H9 (cell line): ENCODE measurements around the gene ITPA. TPM values are rescaled to one million over a fixed set of nuclear protein-coding genes. Genes with fewer than 3 reads are reported as not detected.

Source experiments
- DNase-seq: peaks from one replicate; pipeline ENCODE4 v3.0.0-alpha.2; 2017
- H2AFZ ChIP-seq: one replicate; pipeline ENCODE4 v1.6.1; 2013; ENCODE audit warnings: mild to moderate bottlenecking, low read length, control low read depth, moderate library complexity
- H2AK5ac ChIP-seq: 2 replicates; pipeline ENCODE4 v1.6.1; 2013; ENCODE audit warnings: low read length, control low read depth, mixed read lengths; ENCODE audit not compliant: insufficient read length
- H2BK120ac ChIP-seq: one replicate; pipeline ENCODE4 v1.6.1; 2013; ENCODE audit warnings: low read depth, mild to moderate bottlenecking, low read length, control low read depth, inconsistent platforms; ENCODE audit not compliant: poor library complexity, severe bottlenecking
- H2BK12ac ChIP-seq: 2 replicates; pipeline ENCODE4 v1.6.1; 2013; ENCODE audit warnings: low read length, control low read depth, mixed read lengths, low read depth; ENCODE audit not compliant: insufficient read length
- H2BK15ac ChIP-seq: 2 replicates; pipeline ENCODE4 v1.6.1; 2013; ENCODE audit warnings: low read depth, low read length, control low read depth
- H2BK20ac ChIP-seq: one replicate; pipeline ENCODE4 v1.6.1; 2013; ENCODE audit warnings: low read depth, mild to moderate bottlenecking, low read length, control low read depth, inconsistent platforms; ENCODE audit not compliant: poor library complexity, severe bottlenecking
- H2BK5ac ChIP-seq: 2 replicates; pipeline ENCODE4 v1.6.1; 2013; ENCODE audit warnings: low read length, control low read depth, mixed read lengths; ENCODE audit not compliant: insufficient read length
- H3K14ac ChIP-seq: 2 replicates; pipeline ENCODE4 v1.6.1; 2013; ENCODE audit warnings: low read length, control low read depth; ENCODE audit not compliant: insufficient read depth
- H3K18ac ChIP-seq: 2 replicates; pipeline ENCODE4 v1.6.1; 2013; ENCODE audit warnings: low read depth, mild to moderate bottlenecking, mixed read lengths, low read length, control low read depth; ENCODE audit not compliant: insufficient read length
- H3K23ac ChIP-seq: 2 replicates; pipeline ENCODE4 v1.6.1; 2013; ENCODE audit warnings: low read length, control low read depth, mixed read lengths, low read depth; ENCODE audit not compliant: insufficient read length
- H3K23me2 ChIP-seq: 2 replicates; pipeline ENCODE4 v1.6.1; 2013; ENCODE audit warnings: low read depth, mild to moderate bottlenecking, mixed read lengths, low read length, control low read depth; ENCODE audit not compliant: insufficient read length, poor library complexity, severe bottlenecking
- H3K27ac ChIP-seq: 2 replicates; pipeline ENCODE4 v1.5.1; 2013; ENCODE audit warnings: low read length, control low read depth, mixed read lengths, low read depth; ENCODE audit not compliant: insufficient read length
- H3K27me3 ChIP-seq: 2 replicates; pipeline ENCODE4 v1.6.1; 2013; ENCODE audit warnings: low read length, control low read depth, inconsistent platforms; ENCODE audit not compliant: insufficient read depth
- H3K4ac ChIP-seq: 2 replicates; pipeline ENCODE4 v1.6.1; 2013; ENCODE audit warnings: low read depth, mild to moderate bottlenecking, control low read depth, inconsistent platforms, low read length, moderate library complexity
- H3K4me1 ChIP-seq: 2 replicates; pipeline ENCODE4 v1.6.1; 2013; ENCODE audit warnings: low read length, control low read depth, inconsistent platforms; ENCODE audit not compliant: insufficient read depth
- H3K4me2 ChIP-seq: 2 replicates; pipeline ENCODE4 v1.6.1; 2013; ENCODE audit warnings: low read length, control low read depth, mixed read lengths; ENCODE audit not compliant: insufficient read length, insufficient read depth
- H3K56ac ChIP-seq: 2 replicates; pipeline ENCODE4 v1.6.1; 2013; ENCODE audit warnings: low read depth, mild to moderate bottlenecking, mixed read lengths, low read length, control low read depth; ENCODE audit not compliant: insufficient read length
- H3K79me1 ChIP-seq: 2 replicates; pipeline ENCODE4 v1.6.1; 2013; ENCODE audit warnings: low read depth, mild to moderate bottlenecking, moderate library complexity, low read length, control low read depth, inconsistent platforms; ENCODE audit not compliant: insufficient read depth, poor library complexity, severe bottlenecking
- H3K79me2 ChIP-seq: 2 replicates; pipeline ENCODE4 v1.6.1; 2013; ENCODE audit warnings: low read length, control low read depth, inconsistent platforms; ENCODE audit not compliant: insufficient read depth
- H3K9ac ChIP-seq: 2 replicates; pipeline ENCODE4 v1.6.1; 2013; ENCODE audit warnings: low read length, control low read depth, mixed read lengths; ENCODE audit not compliant: insufficient read length; ENCODE audit errors: extremely low read depth
- H3K9me3 ChIP-seq: one replicate; pipeline ENCODE4 v1.6.1; 2013; ENCODE audit warnings: low read depth, low read length, inconsistent platforms; ENCODE audit not compliant: control insufficient read depth
- H3T11ph ChIP-seq: one replicate; pipeline ENCODE4 v1.6.1; 2013; ENCODE audit warnings: mild to moderate bottlenecking, low read length, control low read depth, inconsistent platforms
- H4K20me1 ChIP-seq: one replicate; pipeline ENCODE4 v1.6.1; 2013; ENCODE audit not compliant: control insufficient read depth, insufficient read length, insufficient read depth
- H4K5ac ChIP-seq: 2 replicates; pipeline ENCODE4 v1.6.1; 2013; ENCODE audit warnings: low read depth, mild to moderate bottlenecking, mixed read lengths, low read length, control low read depth; ENCODE audit not compliant: insufficient read length
- H4K8ac ChIP-seq: replicated peaks from 2 replicates; pipeline ENCODE4 v1.6.1; 2013; ENCODE audit warnings: low read length, control low read depth, mixed read lengths, low read depth; ENCODE audit not compliant: insufficient read length
- H4K91ac ChIP-seq: 2 replicates; pipeline ENCODE4 v1.6.1; 2013; ENCODE audit warnings: low read depth, mild to moderate bottlenecking, moderate library complexity, mixed read lengths, low read length, control low read depth; ENCODE audit not compliant: insufficient read length
- H3K27ac Mint-ChIP-seq, 3 experiments: 2 replicates in 2 of 3; 3 replicates in 1 of 3; pipeline ENCODE4 v1.8.0; 2020 to 2021; ENCODE audit warnings: mixed read lengths in 3 of 3, mild to moderate bottlenecking in 1 of 3, moderate library complexity in 1 of 3
- H3K27me3 Mint-ChIP-seq: 2 replicates; pipeline ENCODE4 v1.8.0; 2021; ENCODE audit warnings: low read depth, mild to moderate bottlenecking, moderate library complexity, mixed read lengths
- H3K36me3 Mint-ChIP-seq, 3 experiments: 2 replicates in 2 of 3; 3 replicates in 1 of 3; pipeline ENCODE4 v1.8.0; 2020 to 2021; ENCODE audit warnings: low read depth in 3 of 3, mixed read lengths in 3 of 3; ENCODE audit not compliant: insufficient read depth in 1 of 3
- H3K4me1 Mint-ChIP-seq, 2 experiments: 2 replicates each; pipeline ENCODE4 v1.8.0; 2020; ENCODE audit warnings: mixed read lengths in 2 of 2
- H3K4me3 Mint-ChIP-seq, 2 experiments: 2 replicates in 1 of 2; 3 replicates in 1 of 2; pipeline ENCODE4 v1.8.0; 2020 to 2021; ENCODE audit warnings: mild to moderate bottlenecking in 2 of 2, mixed read lengths in 2 of 2, moderate library complexity in 1 of 2
- H3K9me3 Mint-ChIP-seq, 2 experiments: 2 replicates in 1 of 2; 3 replicates in 1 of 2; pipeline ENCODE4 v1.8.0; 2020; ENCODE audit warnings: mild to moderate bottlenecking in 2 of 2, mixed read lengths in 2 of 2, moderate library complexity in 1 of 2
- CTCF ChIP-seq: fragments of 200-600 bp; sonication (generic); conservative IDR thresholded peaks from 3 replicates; pipeline ENCODE4 v1.8.0; 2021; ENCODE audit warnings: antibody characterized with exemption, mild to moderate bottlenecking
- WGBS: extraction: QIAGEN DNeasy Blood & Tissue Kit; methylation state at CpG from one replicate; pipeline ENCODE4 v1.1.7; 2013; ENCODE audit warnings: missing lambda C conversion rate, low lambda C conversion rate, mixed read lengths; ENCODE audit not compliant: insufficient read length; ENCODE audit errors: extremely low coverage; 5-methylcytosine and 5-hydroxymethylcytosine counted together
- total RNA-seq: library from RNA; stranded (reverse); gene quantifications from 2 replicates; pipeline ENCODE4 v1.2.1, GENCODE V29; 2021

Gene ITPA
- total RNA-seq, 1 experiment from 2014 or later = 74.5 TPM

GRCh38 chr20:3223994-3224680 lies 14.8 kb downstream of the ITPA start:
- no peaks in the 10 kb centered on the region for H3K4me1 ChIP-seq
- no peak overlapping the region for H4K8ac ChIP-seq

More at GRCh38 chr20:3223994-3224680, 14.8 kb downstream of the ITPA start:
- no peaks in the 10 kb centered on the region for H4K20me1 ChIP-seq
- H2BK12ac ChIP-seq = no peak overlapping the region
- no peak overlapping the region for H4K91ac ChIP-seq
- H2BK120ac ChIP-seq = no peak overlapping the region
- H3K56ac ChIP-seq = no peak overlapping the region
- no peak overlapping the region for H2AFZ ChIP-seq
- H3K79me1 ChIP-seq = no peaks in the 10 kb centered on the region
- no peaks in the 10 kb centered on the region for H3K9me3 ChIP-seq
- Mint-ChIP-seq H3K27ac (peak overlapping the region in 1 of 3 experiments; percentile 85; a peak in 1 of 7 replicates), H3K4me1 (no peaks in the 10 kb centered on the region), H3K4me3 (no peak overlapping the region), H3K36me3 (peaks cover 18 to 55% (median 23%) of the 10 kb centered on the region in 3 experiments; a peak in 6 of 7 replicates), H3K9me3 (no peaks in the 10 kb centered on the region), H3K27me3 (no peaks in the 10 kb centered on the region)
- no peak overlapping the region for H2AK5ac ChIP-seq
- H3K27ac ChIP-seq = no peak overlapping the region
- TF ChIP-seq CTCF = no peak
- no peak overlapping the region; the same call in 1 of the 2 replicates for H2BK15ac ChIP-seq
- no peak overlapping the region for H4K5ac ChIP-seq
- no peak overlapping the region for H3K4ac ChIP-seq
- no peak overlapping the region for H3K23ac ChIP-seq
- H3K9ac ChIP-seq = no peak overlapping the region
- no peak for DNase-seq
- no peak overlapping the region for H3K4me2 ChIP-seq
- H3K23me2 ChIP-seq = no peaks in the 10 kb centered on the region
- no peaks in the 10 kb centered on the region for H3K79me2 ChIP-seq
- no peak overlapping the region for H3T11ph ChIP-seq
- H3K27me3 ChIP-seq = no peaks in the 10 kb centered on the region
- no peak overlapping the region for H3K18ac ChIP-seq
- H3K14ac ChIP-seq = no peak overlapping the region
- no CpG with 5 or more reads among the region's 20 CpGs for WGBS
- H2BK5ac ChIP-seq = no peak overlapping the region
- no peak overlapping the region for H2BK20ac ChIP-seq
